ENCODE data around the gene MAMDC2. TPM values are rescaled to one million over a fixed set of nuclear protein-coding genes. Genes with fewer than 3 reads are reported as not detected.

MAMDC2 gene
- total RNA-seq, 2 experiments from 2014 or later, result not detected

- TF ChIP-seq CTCF (IDR thresholded peaks at IDR 0.05), result no peak
Observed at GRCh38 chr9:70085241-70085640, 41.6 kb downstream of the MAMDC2 start.

GRCh38 chr9:70091103-70091502 lies 47.5 kb downstream of the MAMDC2 start:
- POLR2A ChIA-PET, result no interaction called here
- H3K4me1 Mint-ChIP-seq (ENCODE audit: low read depth), result no peaks in the 10 kb centered on the region
- no peaks in the 10 kb centered on the region for H3K36me3 Mint-ChIP-seq (ENCODE audit: low read depth)
- no peak for DNase-seq
- H3K27ac Mint-ChIP-seq, result no peak overlapping the region
- intact Hi-C loops (cut with micrococcal nuclease), result no loop called here
- no peaks in the 10 kb centered on the region for H3K9me3 Mint-ChIP-seq
- CTCF ChIA-PET, result no interaction called here
- no peak for ATAC-seq
- no peak overlapping the region for H3K4me3 Mint-ChIP-seq
- peaks cover 9% of the 10 kb centered on the region for H3K27me3 Mint-ChIP-seq
- TF ChIP-seq CTCF (IDR thresholded peaks at IDR 0.05), result no peak

More at GRCh38 chr9:70085241-70085640, 41.6 kb downstream of the MAMDC2 start:
- ChIA-PET CTCF (interaction anchor here (6.0 kb wide), 1 partner anchor 27 kb away, joined by 30 read pairs; no protein-coding TSS in a partner anchor), POLR2A (no interaction called here)
- intact Hi-C loops (cut with micrococcal nuclease), result no loop called here
- DNase-seq (no peak), ATAC-seq (no peak)
- no peak overlapping the region for H3K27ac Mint-ChIP-seq
- H3K27me3 Mint-ChIP-seq, result peaks cover 12% of the 10 kb centered on the region
- no peaks in the 10 kb centered on the region for H3K36me3 Mint-ChIP-seq (ENCODE audit: low read depth)
- H3K4me1 Mint-ChIP-seq (ENCODE audit: low read depth), result no peaks in the 10 kb centered on the region
- no peak overlapping the region for H3K4me3 Mint-ChIP-seq
- no peaks in the 10 kb centered on the region for H3K9me3 Mint-ChIP-seq

- intact Hi-C loops (cut with micrococcal nuclease), result no loop called here
- no peaks in the 10 kb centered on the region for H3K4me1 Mint-ChIP-seq (ENCODE audit: low read depth)
- TF ChIP-seq CTCF (IDR thresholded peaks at IDR 0.05), result no peak
- ChIA-PET CTCF (no interaction called here), POLR2A (no interaction called here)
- H3K36me3 Mint-ChIP-seq (ENCODE audit: low read depth), result no peaks in the 10 kb centered on the region
- H3K27me3 Mint-ChIP-seq, result peaks cover 9% of the 10 kb centered on the region
- no peak overlapping the region for H3K27ac Mint-ChIP-seq
- no peak overlapping the region for H3K4me3 Mint-ChIP-seq
- no peak for DNase-seq
- ATAC-seq, result no peak
- H3K9me3 Mint-ChIP-seq, result no peaks in the 10 kb centered on the region
Observed at GRCh38 chr9:70091572-70091971, 47.9 kb downstream of the MAMDC2 start.

- H3K9me3 Mint-ChIP-seq, result no peaks in the 10 kb centered on the region
- TF ChIP-seq CTCF (IDR thresholded peaks at IDR 0.05), result no peak
- intact Hi-C loops (cut with micrococcal nuclease), result no loop called here
- no peak overlapping the region for H3K4me3 Mint-ChIP-seq
- H3K27ac Mint-ChIP-seq, result no peak overlapping the region
- peaks cover 9% of the 10 kb centered on the region for H3K27me3 Mint-ChIP-seq
- DNase-seq (no peak), ATAC-seq (no peak)
- no peaks in the 10 kb centered on the region for H3K36me3 Mint-ChIP-seq (ENCODE audit: low read depth)
- CTCF ChIA-PET, result interaction anchor here (4.9 kb wide), 1 partner anchor 19 kb away, joined by 25 read pairs; no protein-coding TSS in a partner anchor
- POLR2A ChIA-PET, result no interaction called here
- H3K4me1 Mint-ChIP-seq (ENCODE audit: low read depth), result no peaks in the 10 kb centered on the region
Observed at GRCh38 chr9:70092190-70092589, 48.5 kb downstream of the MAMDC2 start.

GRCh38 chr9:70093095-70093494 lies 49.4 kb downstream of the MAMDC2 start:
- intact Hi-C loops (cut with micrococcal nuclease), result no loop called here
- CTCF ChIA-PET, result interaction anchor here (1.1 to 4.9 kb wide), 2 partner anchors 18 to 123 kb away, joined by 3 to 25 read pairs; no protein-coding TSS in a partner anchor
- Mint-ChIP-seq H3K9me3 (no peaks in the 10 kb centered on the region), H3K36me3 (ENCODE audit: low read depth) (no peaks in the 10 kb centered on the region), H3K27ac (no peak overlapping the region), H3K4me3 (no peak overlapping the region), H3K4me1 (ENCODE audit: low read depth) (no peaks in the 10 kb centered on the region), H3K27me3 (peaks cover 9% of the 10 kb centered on the region)
- DNase-seq (no peak), ATAC-seq (no peak)
- TF ChIP-seq CTCF (IDR thresholded peaks at IDR 0.05), result no peak
- POLR2A ChIA-PET, result no interaction called here

All from activated CD8-positive, alpha-beta T cell treated with anti-CD3 and anti-CD28 coated beads for 36 hours (primary cell).